Testis (tissue), 2 donors: ENCODE results near the gene OR6J1.

Experiments
- POLR2A ChIP-seq: fragments of 450-650 bp; IDR thresholded peaks from one replicate; pipeline ENCODE4 v1.6.1; 2017; ENCODE audit warnings: antibody characterized with exemption, mild to moderate bottlenecking, moderate library complexity
- TF ChIP-seq, protein P1 (sequence below), 3 experiments: fragments of 450-650 bp in 2 of 3; fragments of 200-600 bp in 1 of 3; sonication (generic) in 1 of 3; IDR thresholded peaks; one replicate each; pipeline ENCODE4 v1.5.1; 2016 to 2019; ENCODE audit warnings: antibody characterized with exemption in 3 of 3, mild to moderate bottlenecking in 2 of 3, moderate library complexity in 1 of 3

- TF ChIP-seq, protein P1, sequence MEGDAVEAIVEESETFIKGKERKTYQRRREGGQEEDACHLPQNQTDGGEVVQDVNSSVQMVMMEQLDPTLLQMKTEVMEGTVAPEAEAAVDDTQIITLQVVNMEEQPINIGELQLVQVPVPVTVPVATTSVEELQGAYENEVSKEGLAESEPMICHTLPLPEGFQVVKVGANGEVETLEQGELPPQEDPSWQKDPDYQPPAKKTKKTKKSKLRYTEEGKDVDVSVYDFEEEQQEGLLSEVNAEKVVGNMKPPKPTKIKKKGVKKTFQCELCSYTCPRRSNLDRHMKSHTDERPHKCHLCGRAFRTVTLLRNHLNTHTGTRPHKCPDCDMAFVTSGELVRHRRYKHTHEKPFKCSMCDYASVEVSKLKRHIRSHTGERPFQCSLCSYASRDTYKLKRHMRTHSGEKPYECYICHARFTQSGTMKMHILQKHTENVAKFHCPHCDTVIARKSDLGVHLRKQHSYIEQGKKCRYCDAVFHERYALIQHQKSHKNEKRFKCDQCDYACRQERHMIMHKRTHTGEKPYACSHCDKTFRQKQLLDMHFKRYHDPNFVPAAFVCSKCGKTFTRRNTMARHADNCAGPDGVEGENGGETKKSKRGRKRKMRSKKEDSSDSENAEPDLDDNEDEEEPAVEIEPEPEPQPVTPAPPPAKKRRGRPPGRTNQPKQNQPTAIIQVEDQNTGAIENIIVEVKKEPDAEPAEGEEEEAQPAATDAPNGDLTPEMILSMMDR (IDR thresholded peaks at IDR 0.05), result no peak
- TF ChIP-seq POLR2A, result no peak
These were observed 21.1 kb downstream of the OR6J1 start for GRCh38 chr14:22623047-22623446.
